ENCODE data around the gene NFATC2IP. TPM values are rescaled to one million over a fixed set of nuclear protein-coding genes. Genes with fewer than 3 reads are reported as not detected.

Gene NFATC2IP
- total and polyA plus RNA-seq, 2 of the 8 experiments (the other 6 are each of a cell fraction or from before 2014, with no cell fraction given): 54.4 to 71.5 TPM

GRCh38 chr16:28927815-28928214, 22.9 kb upstream of the NFATC2IP start:
- H2BK20ac ChIP-seq (ENCODE audit: low read length): no peak overlapping the region
- no peak overlapping the region for H3K27ac ChIP-seq (ENCODE audit: low read depth, low read length)
- DNase-seq (ENCODE audit: low read depth in 1 of 2, low spot score in 2 of 2) (no peak), FAIRE-seq (no peak)
- H2AK5ac ChIP-seq (ENCODE audit: low read depth, low read length): no peak overlapping the region
- no peak overlapping the region for H2AFZ ChIP-seq (ENCODE audit: low read length)
- H3K27me3 ChIP-seq (replicated peaks in 1 of 4; ENCODE audit: control insufficient read depth in 3 of 4, extremely low read depth in 1 of 4, insufficient read depth in 3 of 4, low read length in 3 of 4): no peaks in the 10 kb centered on the region
- H3K36me3 ChIP-seq (ENCODE audit: control insufficient read depth in 2 of 4, insufficient read depth in 4 of 4, low read length in 3 of 4): no peaks in the 10 kb centered on the region
- no peak for TF ChIP-seq ATF2 (IDR thresholded peaks at IDR 0.05; ENCODE audit: low read length)
- no peak for TF ChIP-seq TAF1 (IDR thresholded peaks at IDR 0.05; ENCODE audit: low read depth, low read length)
- no peak for TF ChIP-seq ATF3 (IDR thresholded peaks at IDR 0.05; ENCODE audit: insufficient read depth, low read depth, low read length)
- no peak for TF ChIP-seq RAD21 (IDR thresholded peaks at IDR 0.05 in 1 of 2, conservative IDR thresholded peaks at IDR 0.05 in 1 of 2; ENCODE audit: low read depth in 2 of 2, low read length in 2 of 2)
- no peak for TF ChIP-seq BCL11A (IDR thresholded peaks at IDR 0.05; ENCODE audit: low read depth in 2 of 2, low read length in 2 of 2)
- no peak for TF ChIP-seq KDM4A (IDR thresholded peaks at IDR 0.05; ENCODE audit: low read depth, low read length, severe bottlenecking)
- no peak overlapping the region for H3K23ac ChIP-seq (ENCODE audit: insufficient read length)
- H2BK12ac ChIP-seq (ENCODE audit: low read depth, low read length): no peak overlapping the region
- no peaks in the 10 kb centered on the region for H4K20me1 ChIP-seq (replicated peaks in 1 of 2; ENCODE audit: control insufficient read depth in 1 of 2, insufficient read depth in 2 of 2, low read length in 2 of 2)
- H3K9me3 ChIP-seq (ENCODE audit: insufficient read depth in 2 of 2, low read depth in 1 of 2, low read length in 1 of 2): no peaks in the 10 kb centered on the region
- no peaks in the 10 kb centered on the region for H3K79me2 ChIP-seq (ENCODE audit: control insufficient read depth in 1 of 2, insufficient read depth in 2 of 2, low read length in 2 of 2)
- no peak overlapping the region for H2BK120ac ChIP-seq (replicated peaks; ENCODE audit: low read depth, low read length)
- H3K4me2 ChIP-seq (ENCODE audit: insufficient read depth in 1 of 2, low read depth in 2 of 2, low read length in 2 of 2): no peak overlapping the region
- H3K4me1 ChIP-seq (replicated peaks in 1 of 4; ENCODE audit: control insufficient read depth in 3 of 4, insufficient read depth in 4 of 4, low read length in 3 of 4): peaks cover 0 to 6% (median 0%) of the 10 kb centered on the region in 4 experiments; a peak in 3 of 7 replicates
- no peak overlapping the region for H3K4me3 ChIP-seq (ENCODE audit: extremely low read depth in 1 of 4, insufficient read depth in 2 of 4, low read depth in 3 of 4, low read length in 4 of 4)
- no peak overlapping the region for H2BK15ac ChIP-seq (ENCODE audit: low read length)
- no peak overlapping the region for H3K18ac ChIP-seq (ENCODE audit: extremely low read depth, low read length)
- no peak overlapping the region for H4K8ac ChIP-seq (ENCODE audit: extremely low read depth, insufficient read depth, low read length)
- no peak overlapping the region for H2BK5ac ChIP-seq (ENCODE audit: low read depth, low read length)
- no peak overlapping the region for H3K9ac ChIP-seq (replicated peaks in 1 of 4; ENCODE audit: extremely low read depth in 1 of 4, low read depth in 3 of 4, low read length in 3 of 4)
- H3K14ac ChIP-seq (ENCODE audit: insufficient read length): no peak overlapping the region
- H3K23me2 ChIP-seq (ENCODE audit: low read depth, low read length): peaks cover 13% of the 10 kb centered on the region
- H3K79me1 ChIP-seq (ENCODE audit: low read depth, low read length): no peaks in the 10 kb centered on the region
- no peak overlapping the region for H4K5ac ChIP-seq (ENCODE audit: insufficient read length, low read depth, low read length)
- ChIA-PET CTCF (ENCODE audit: partially characterized antibody) (interaction anchor here (0.8 to 1.5 kb wide), 5 partner anchors 11 to 55 kb away, joined by 3 to 5 read pairs (median 4); no protein-coding TSS in a partner anchor), POLR2A (ENCODE audit: partially characterized antibody) (interaction anchor here (2.0 to 3.7 kb wide), 2 partner anchors 8 to 89 kb away, joined by 6 to 23 read pairs; no protein-coding TSS in a partner anchor)
- no peak overlapping the region for H4K91ac ChIP-seq (replicated peaks; ENCODE audit: insufficient read length, low read length)
- no peak overlapping the region for H3K56ac ChIP-seq (replicated peaks; ENCODE audit: insufficient read length, low read depth, low read length)
- H3K4ac ChIP-seq (replicated peaks; ENCODE audit: insufficient read length, low read depth, low read length): no peak overlapping the region
- WGBS, 2 experiments (ENCODE audit: extremely low coverage in 1 of 2, insufficient coverage in 1 of 2, insufficient read length in 1 of 2, insufficient replicate concordance in 2 of 2, low coverage in 1 of 2, low lambda C conversion rate in 2 of 2, missing lambda C conversion rate in 1 of 2): 89% methylated on average over 1 of the region's 1 CpG; no CpG with 5 or more reads in 1 of the 2 experiments

Measured in H1 (cell line).